ENCODE measurements around the gene DYRK1B.
"Not testable (repeated sequence)": the region's sequence is repeated elsewhere in the genome, so short reads cannot be mapped to it uniquely, and the experiment has no call there.

Gene DYRK1B

GRCh38 chr19:39810424-39810823, 23.5 kb downstream of the DYRK1B start:
- no peak for DNase-seq

- DNase-seq, result no peak
These were observed 24.6 kb downstream of the DYRK1B start for GRCh38 chr19:39809368-39809767.

DNA sequence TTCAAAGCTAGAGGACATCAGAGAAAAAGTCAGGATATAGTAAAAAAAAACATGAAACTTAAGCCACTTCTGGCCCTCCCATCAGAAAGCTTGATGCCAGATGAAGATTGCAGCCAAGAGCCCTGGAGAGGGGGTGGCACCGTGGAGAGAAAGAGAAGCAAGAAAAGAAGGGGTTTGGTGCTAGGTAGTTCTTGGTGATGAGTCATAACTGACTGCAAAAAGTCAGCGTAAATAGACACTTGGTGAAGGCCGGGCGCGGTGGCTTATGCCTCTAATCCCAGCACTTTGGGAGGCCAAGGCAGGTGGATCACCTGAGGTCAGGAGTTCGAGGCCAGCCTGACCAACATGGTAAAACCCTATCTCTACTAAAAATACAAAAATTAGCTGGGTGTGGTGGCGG, 25.3 kb downstream of the DYRK1B start:
- DNase-seq, result not testable (repeated sequence)

DNA sequence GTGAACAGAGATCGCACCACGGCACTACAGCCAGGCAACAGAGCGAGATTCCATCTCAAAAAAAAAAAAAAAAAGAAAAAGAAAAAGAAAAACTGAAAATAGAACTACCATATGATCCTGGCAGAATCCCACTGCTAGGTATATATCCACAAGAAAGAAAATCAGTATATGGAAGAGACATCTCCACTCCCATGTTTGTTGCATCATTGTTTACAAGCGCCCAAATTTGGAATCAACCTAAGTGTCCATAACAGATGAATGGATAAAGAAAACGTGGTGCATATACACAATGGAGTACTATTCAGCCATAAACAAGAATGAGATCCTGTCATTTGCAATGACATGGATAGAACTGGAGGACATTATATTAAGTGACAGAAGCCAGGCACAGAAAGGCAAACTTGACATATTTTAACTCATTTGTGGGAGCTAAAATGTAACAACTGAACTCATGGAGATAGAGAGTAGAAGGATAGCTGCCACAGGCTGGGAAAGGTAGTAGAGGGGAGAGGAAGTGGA, 26.1 kb downstream of the DYRK1B start:
- DNase-seq, result no peak

GRCh38 chr19:39805104-39805503, 28.9 kb downstream of the DYRK1B start:
- DNase-seq, result no peak

DNA sequence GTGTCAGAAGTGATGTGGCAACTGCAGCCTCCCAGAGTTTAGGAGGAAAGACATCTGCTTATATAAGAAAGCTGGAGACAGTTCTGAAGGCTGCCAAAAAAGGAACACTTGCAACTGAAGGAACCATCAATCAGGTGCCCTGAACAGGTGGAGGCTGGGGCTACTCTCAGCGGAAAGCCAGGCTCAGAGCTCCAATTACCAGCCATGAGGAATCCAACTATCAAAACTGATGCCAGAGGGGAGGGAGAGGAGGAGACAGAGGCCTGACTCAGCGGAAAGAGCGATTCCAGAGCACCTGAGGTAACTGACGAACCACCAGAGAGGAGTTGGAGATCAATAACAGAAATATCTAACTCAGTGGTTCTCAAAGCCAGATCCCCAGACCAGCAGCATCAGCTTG, 31.0 kb downstream of the DYRK1B start:
- DNase-seq, result no peak

GRCh38 chr19:39797083-39797482, 36.9 kb downstream of the DYRK1B start:
- no peak for DNase-seq

GRCh38 chr19:39796000-39796498, 37.9 kb downstream of the DYRK1B start:
- DNase-seq, result no peak

GRCh38 chr19:39795001-39795400, 39.0 kb downstream of the DYRK1B start:
- no peak for DNase-seq

DNA sequence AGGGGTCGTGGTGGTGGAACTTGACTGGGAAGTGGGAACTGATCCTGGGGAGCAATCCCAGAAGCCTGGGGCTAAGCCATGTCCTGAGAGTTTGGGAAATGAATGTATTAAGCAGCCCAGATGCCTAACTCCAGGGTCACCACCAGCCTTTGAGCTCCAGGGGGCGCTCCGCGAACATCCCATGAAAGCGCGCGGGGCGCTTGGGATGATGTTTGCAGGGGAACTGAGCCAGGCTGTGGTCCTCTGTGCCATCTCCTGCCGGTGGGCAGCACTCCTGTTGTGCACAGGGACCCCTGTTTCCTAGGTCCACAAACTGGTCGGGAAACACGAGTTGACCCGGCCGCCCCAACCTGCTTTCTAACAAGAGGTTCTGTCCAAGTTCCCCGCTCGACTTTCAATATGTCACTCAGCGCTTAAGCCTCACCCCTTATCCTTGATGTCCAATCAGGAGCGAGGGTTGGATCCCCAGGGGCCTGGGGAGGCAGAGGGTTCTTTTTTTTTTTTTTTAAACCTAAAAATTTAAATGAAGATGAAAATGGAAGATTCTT, 40.9 kb downstream of the DYRK1B start:
- DNase-seq, result peak; percentile 80

DNA sequence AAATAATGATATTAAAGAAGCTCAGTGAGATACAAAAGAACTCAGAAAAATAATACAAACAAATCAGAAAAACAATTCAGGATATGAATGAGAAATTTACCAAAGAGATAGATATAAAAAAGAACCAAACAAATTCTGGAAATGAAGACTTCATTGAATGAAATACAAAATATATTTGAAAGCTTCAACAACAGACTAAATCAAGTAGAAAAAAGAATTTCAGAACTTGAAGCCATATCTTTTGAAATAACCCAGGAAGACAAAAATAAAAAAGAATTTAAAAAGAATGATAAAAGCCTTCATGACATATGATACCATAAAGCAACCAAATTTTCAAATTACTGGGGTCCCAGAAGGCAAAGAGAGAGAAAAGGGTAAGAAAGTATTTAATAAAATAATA, 45.7 kb downstream of the DYRK1B start:
- DNase-seq, result no peak

DNA sequence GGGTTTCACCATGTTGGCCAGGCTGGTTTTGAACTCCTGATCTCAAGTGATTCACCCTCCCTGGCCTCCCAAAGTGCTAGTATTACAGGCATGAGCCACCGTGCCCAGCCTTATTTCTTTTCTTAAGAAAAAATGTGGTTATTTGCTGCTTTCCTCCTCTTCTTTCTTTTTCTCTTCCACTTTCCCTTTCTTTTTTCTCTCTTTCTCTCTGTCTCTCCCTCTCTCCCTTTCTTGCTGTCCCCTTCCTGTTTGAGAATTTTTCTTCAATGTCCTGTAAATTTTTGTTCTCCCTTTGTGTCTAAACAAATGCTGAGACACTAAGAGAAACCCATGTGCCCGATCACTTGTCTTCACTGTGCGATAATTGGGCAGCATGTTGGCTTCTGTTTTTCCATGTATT, 53.1 kb downstream of the DYRK1B start:
- no peak for DNase-seq

GRCh38 chr19:39778763-39779162, 55.2 kb downstream of the DYRK1B start, which contains the start of gene LEUTX:
TSS of gene LEUTX (plus strand) at chr19:39778854. CDS start at chr19:39778921, 67 bp downstream.
- no peak for DNase-seq

All from right kidney (tissue), 1 donor.